ENCODE data around the gene DDX51. TPM values are rescaled to one million over a fixed set of nuclear protein-coding genes. Genes with fewer than 3 reads are reported as not detected.

DDX51 gene
- polyA plus RNA-seq, 1 experiment: 8.2 TPM

DNA sequence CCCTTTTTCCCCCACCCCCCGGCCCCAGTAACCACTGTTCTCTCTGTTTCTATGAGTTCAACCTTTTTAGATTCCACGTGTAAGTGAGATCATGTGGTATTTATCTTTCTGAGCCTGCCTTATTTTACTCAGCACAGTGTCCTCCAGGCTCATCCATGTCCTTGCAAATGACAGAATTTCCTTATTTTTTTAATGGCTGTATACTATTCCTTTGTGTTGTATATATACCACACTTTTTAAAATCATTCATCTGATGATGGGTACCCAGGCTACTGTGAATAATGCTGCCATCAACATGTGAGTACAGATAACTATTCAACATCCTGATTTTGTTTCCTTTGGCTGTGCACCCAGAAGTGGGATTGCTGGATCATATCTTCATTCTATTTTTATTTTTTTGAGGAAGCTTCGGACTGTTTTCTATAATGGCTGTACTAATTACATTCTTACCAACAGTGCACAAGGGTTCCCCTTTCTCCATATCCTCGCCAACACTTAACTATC is 54.7 kb downstream of the DDX51 start:
- peaks cover 3% of the 10 kb centered on the region for H3K36me3 ChIP-seq (ENCODE audit: control insufficient read depth, insufficient read depth, low read length)
- no peaks in the 10 kb centered on the region for H3K27me3 ChIP-seq (ENCODE audit: control insufficient read depth, insufficient read depth, low read length)
- H3K4me3 ChIP-seq (ENCODE audit: low read depth, low read length): no peak overlapping the region
- no peak for DNase-seq (ENCODE audit: low read depth)
- ChIA-PET POLR2A (no interaction called here), CTCF (no interaction called here)
- TF ChIP-seq, protein P1, sequence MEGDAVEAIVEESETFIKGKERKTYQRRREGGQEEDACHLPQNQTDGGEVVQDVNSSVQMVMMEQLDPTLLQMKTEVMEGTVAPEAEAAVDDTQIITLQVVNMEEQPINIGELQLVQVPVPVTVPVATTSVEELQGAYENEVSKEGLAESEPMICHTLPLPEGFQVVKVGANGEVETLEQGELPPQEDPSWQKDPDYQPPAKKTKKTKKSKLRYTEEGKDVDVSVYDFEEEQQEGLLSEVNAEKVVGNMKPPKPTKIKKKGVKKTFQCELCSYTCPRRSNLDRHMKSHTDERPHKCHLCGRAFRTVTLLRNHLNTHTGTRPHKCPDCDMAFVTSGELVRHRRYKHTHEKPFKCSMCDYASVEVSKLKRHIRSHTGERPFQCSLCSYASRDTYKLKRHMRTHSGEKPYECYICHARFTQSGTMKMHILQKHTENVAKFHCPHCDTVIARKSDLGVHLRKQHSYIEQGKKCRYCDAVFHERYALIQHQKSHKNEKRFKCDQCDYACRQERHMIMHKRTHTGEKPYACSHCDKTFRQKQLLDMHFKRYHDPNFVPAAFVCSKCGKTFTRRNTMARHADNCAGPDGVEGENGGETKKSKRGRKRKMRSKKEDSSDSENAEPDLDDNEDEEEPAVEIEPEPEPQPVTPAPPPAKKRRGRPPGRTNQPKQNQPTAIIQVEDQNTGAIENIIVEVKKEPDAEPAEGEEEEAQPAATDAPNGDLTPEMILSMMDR (IDR thresholded peaks at IDR 0.05; ENCODE audit: insufficient read depth, low read depth, low read length): no peak

Small RNAs within 50 kb of the gene (small RNA-seq; reads per million reads assigned to genes)
- not detected for gene AC138466.3 (ENCODE audit: insufficient read length, low read depth, low replicate concordance)

Other genes with a start within 250 kb of the DDX51 start
- 7.8 and 13.7 TPM in 2 replicates for gene ULK1, start 249.7 kb downstream of the DDX51 start, polyA plus RNA-seq (2011; rRNA removed)
- gene PUS1, start 215.0 kb downstream of the DDX51 start, polyA plus RNA-seq (2011; rRNA removed): 15.7 and 21.2 TPM in 2 replicates
- 2.5 and 3.2 TPM in 2 replicates for gene EP400, start 194.4 kb downstream of the DDX51 start, polyA plus RNA-seq (2011; rRNA removed)
- 3.9 and 8.1 TPM in 2 replicates for gene NOC4L, start 138 bp upstream of the DDX51 start, polyA plus RNA-seq (2011; rRNA removed)
- not detected in 2 replicates for gene GALNT9, start 185.3 kb upstream of the DDX51 start, polyA plus RNA-seq (2011; rRNA removed)